Erythroblast (primary cell): ENCODE data around the gene MBD3.

Source experiments
- GATA1 ChIP-seq: IDR thresholded peaks from 2 replicates; pipeline ENCODE4 v1.6.1; 2011; ENCODE audit warnings: low read depth, mild to moderate bottlenecking, control low read depth, low read length, moderate library complexity
- POLR2A ChIP-seq: IDR thresholded peaks from 2 replicates; pipeline ENCODE4 v1.6.1; 2011; ENCODE audit warnings: mild to moderate bottlenecking, low read length

GRCh38 chr19:1570836-1571235 is 21.8 kb downstream of the MBD3 start:
- no peak for TF ChIP-seq POLR2A
- TF ChIP-seq GATA1, result no peak
